GM18909 (cell line): ENCODE measurements around the gene MACO1.
"Not testable (repeated sequence)": the region's sequence is repeated elsewhere in the genome, so short reads cannot be mapped to it uniquely, and the experiment has no call there.

Experiments
- ATAC-seq: cut with Tn5 transposase; IDR thresholded peaks from one replicate; pipeline ENCODE4 v1.9.1; 2021; ENCODE audit warnings: mild to moderate bottlenecking; ENCODE audit not compliant: unreplicated experiment, poor library complexity

The MACO1 gene

GRCh38 chr1:25484096-25484495, 53.4 kb downstream of the MACO1 start:
- no peak for ATAC-seq

- no peak for ATAC-seq
Observed at GRCh38 chr1:25484533-25484932, 53.8 kb downstream of the MACO1 start.

- no peak for ATAC-seq
Observed at GRCh38 chr1:25485536-25486411, 55.1 kb downstream of the MACO1 start.

GRCh38 chr1:25486602-25487001, 55.9 kb downstream of the MACO1 start:
- no peak for ATAC-seq

GRCh38 chr1:25487628-25488027, 56.9 kb downstream of the MACO1 start:
- ATAC-seq, result no peak

GRCh38 chr1:25492323-25492722, 61.6 kb downstream of the MACO1 start:
- ATAC-seq, result no peak

GRCh38 chr1:25494952-25495351, 64.3 kb downstream of the MACO1 start:
- no peak for ATAC-seq

GRCh38 chr1:25500694-25501093, 70.0 kb downstream of the MACO1 start:
- ATAC-seq, result no peak

- no peak for ATAC-seq
Observed at GRCh38 chr1:25501235-25502058, 70.8 kb downstream of the MACO1 start.

GRCh38 chr1:25502957-25503356, 72.3 kb downstream of the MACO1 start:
- no peak for ATAC-seq

- ATAC-seq, result no peak
Observed at GRCh38 chr1:25503551-25504426, 73.1 kb downstream of the MACO1 start.

GRCh38 chr1:25504706-25505595, 74.3 kb downstream of the MACO1 start:
- no peak for ATAC-seq

GRCh38 chr1:25505656-25506385, 75.1 kb downstream of the MACO1 start:
- no peak for ATAC-seq

- ATAC-seq, result not testable (repeated sequence)
Observed at GRCh38 chr1:25506566-25507463, 76.1 kb downstream of the MACO1 start.

GRCh38 chr1:25513666-25514065, 83.0 kb downstream of the MACO1 start:
- ATAC-seq, result no peak

- ATAC-seq, result no peak
Observed at GRCh38 chr1:25515033-25515432, 84.3 kb downstream of the MACO1 start.

GRCh38 chr1:25516686-25517085, 86.0 kb downstream of the MACO1 start:
- ATAC-seq, result no peak
